GOT3 (cell line): Measurements from ENCODE around the gene LDB2.
"Not testable (repeated sequence)": the region's sequence is repeated elsewhere in the genome, so short reads cannot be mapped to it uniquely, and the experiment has no call there.

Source experiments
- DNase-seq: peaks from one replicate; lab custom pipeline; 2025; ENCODE audit warnings: mixed read lengths; lab: John Stamatoyannopoulos, UW

The LDB2 gene

GRCh38 chr4:16897991-16898827 lies at the start of gene LDB2:
Gene LDB2 (minus strand): TSS chr4:16898645.
- DNase-seq: no peak

- no peak for DNase-seq
Observed at GRCh38 chr4:16942491-16942890, 44.0 kb upstream of the LDB2 start.

- DNase-seq: no peak
Observed at GRCh38 chr4:16939178-16939577, 40.7 kb upstream of the LDB2 start.

GRCh38 chr4:16938512-16939040 lies 40.1 kb upstream of the LDB2 start:
- no peak for DNase-seq

GRCh38 chr4:16931339-16932305 lies 33.2 kb upstream of the LDB2 start:
- DNase-seq: no peak

- DNase-seq: no peak
Observed at GRCh38 chr4:16926214-16926613, 27.8 kb upstream of the LDB2 start.

- not testable (repeated sequence) for DNase-seq
Observed at GRCh38 chr4:16918716-16919115, 20.3 kb upstream of the LDB2 start.

- DNase-seq: no peak
Observed at GRCh38 chr4:16916719-16917337, 18.4 kb upstream of the LDB2 start.

- no peak for DNase-seq
Observed at GRCh38 chr4:16916031-16916430, 17.6 kb upstream of the LDB2 start.

GRCh38 chr4:16914208-16914607 lies 15.8 kb upstream of the LDB2 start:
- DNase-seq: no peak

- no peak for DNase-seq
Observed at GRCh38 chr4:16912896-16913295, 14.5 kb upstream of the LDB2 start.

GRCh38 chr4:16909281-16909680 lies 10.8 kb upstream of the LDB2 start:
- no peak for DNase-seq

GRCh38 chr4:16908377-16909021 lies 10.1 kb upstream of the LDB2 start:
- DNase-seq: no peak

GRCh38 chr4:16900325-16900724 lies 1.9 kb upstream of the LDB2 start:
- DNase-seq: no peak

GRCh38 chr4:16896881-16897750 lies 1.3 kb downstream of the LDB2 start:
- no peak for DNase-seq

GRCh38 chr4:16894406-16894805 lies 4.0 kb downstream of the LDB2 start:
- DNase-seq: no peak

GRCh38 chr4:16893141-16893651 lies 5.2 kb downstream of the LDB2 start:
- no peak for DNase-seq

GRCh38 chr4:16890651-16891050 lies 7.8 kb downstream of the LDB2 start:
- DNase-seq: no peak

- no peak for DNase-seq
Observed at GRCh38 chr4:16889945-16890344, 8.5 kb downstream of the LDB2 start.

- no peak for DNase-seq
Observed at GRCh38 chr4:16887887-16888286, 10.6 kb downstream of the LDB2 start.
